ENCODE data around the gene FSIP1.

- no peak for TF ChIP-seq ZSCAN18 (CRISPR knock-in tag; IDR thresholded peaks at IDR 0.05)
- no peak for TF ChIP-seq CTCF (IDR thresholded peaks at IDR 0.05)
- no peak for TF ChIP-seq TCF7 (CRISPR knock-in tag; IDR thresholded peaks at IDR 0.05; ENCODE audit: low read depth)
- TF ChIP-seq ZNF263 (CRISPR knock-in tag; IDR thresholded peaks at IDR 0.05; ENCODE audit: low read depth): no peak
- TF ChIP-seq RELA (CRISPR knock-in tag; IDR thresholded peaks at IDR 0.05; ENCODE audit: borderline replicate concordance): no peak
- no peak for TF ChIP-seq PREB (CRISPR knock-in tag; IDR thresholded peaks at IDR 0.05; ENCODE audit: borderline replicate concordance)
- TF ChIP-seq, protein P1, sequence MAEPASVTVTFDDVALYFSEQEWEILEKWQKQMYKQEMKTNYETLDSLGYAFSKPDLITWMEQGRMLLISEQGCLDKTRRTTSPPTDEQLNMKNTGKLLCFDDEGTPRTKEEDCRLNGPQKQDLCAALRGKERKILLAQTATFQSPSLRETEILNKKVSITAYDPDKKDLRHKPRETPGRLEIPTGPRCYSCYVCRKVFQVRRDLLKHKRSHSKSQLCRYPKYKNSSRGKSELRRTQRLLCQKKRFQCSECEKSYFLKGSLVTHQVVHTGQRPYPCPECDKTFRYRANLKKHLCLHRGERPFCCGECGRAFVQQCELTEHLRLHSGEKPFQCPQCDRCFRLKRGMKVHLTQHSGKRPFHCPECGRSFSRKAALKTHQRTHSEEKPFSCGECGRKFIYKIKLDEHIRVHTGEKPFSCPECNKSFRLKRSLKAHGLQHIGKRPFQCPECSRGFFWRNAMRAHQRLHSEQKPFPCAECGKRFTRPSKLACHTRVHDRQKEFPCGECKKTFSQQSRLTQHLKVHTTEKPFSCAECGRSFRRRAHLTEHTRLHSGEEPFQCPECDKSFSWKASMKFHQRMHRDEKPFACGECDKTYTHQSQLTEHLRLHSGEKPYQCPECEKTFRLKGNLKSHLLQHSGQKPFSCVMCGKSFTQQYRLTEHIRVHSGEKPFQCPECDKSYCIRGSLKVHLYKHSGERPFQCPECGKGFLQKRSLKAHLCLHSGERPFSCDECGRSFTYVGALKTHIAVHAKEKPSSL (CRISPR knock-in tag; conservative IDR thresholded peaks at IDR 0.05): no peak
- TF ChIP-seq NR3C1 (CRISPR knock-in tag; conservative IDR thresholded peaks at IDR 0.05; ENCODE audit: low read depth): no peak
- TF ChIP-seq NFYB (CRISPR knock-in tag; conservative IDR thresholded peaks at IDR 0.05; ENCODE audit: low read depth): no peak
- TF ChIP-seq CREM (CRISPR knock-in tag; IDR thresholded peaks at IDR 0.05): no peak
- no peak for TF ChIP-seq FOXJ3 (CRISPR knock-in tag; IDR thresholded peaks at IDR 0.05; ENCODE audit: borderline replicate concordance)
- TF ChIP-seq FOXP1 (CRISPR knock-in tag; IDR thresholded peaks at IDR 0.05; ENCODE audit: borderline replicate concordance): no peak
- TF ChIP-seq ZNF138 (CRISPR knock-in tag; conservative IDR thresholded peaks at IDR 0.05): no peak
- no peak for TF ChIP-seq ZNF232 (CRISPR knock-in tag; IDR thresholded peaks at IDR 0.05)
These were observed 12.3 kb upstream of the FSIP1 start for GRCh38 chr15:39794954-39795353.
